Hepatocyte (in vitro differentiated cells): ENCODE measurements around the gene KLLN.

Source experiments
- EZH2 ChIP-seq: fragments of 200-600 bp; sonication (generic); IDR thresholded peaks from 2 replicates; pipeline ENCODE4 v1.6.1; 2016; ENCODE audit warnings: antibody characterized with exemption, mild to moderate bottlenecking, borderline replicate concordance
- EZH2phosphoT487 ChIP-seq: fragments of 200-600 bp; sonication (generic); IDR thresholded peaks from one replicate; pipeline ENCODE4 v1.6.1; 2018; ENCODE audit warnings: antibody characterized with exemption, mild to moderate bottlenecking, low read depth, moderate library complexity; ENCODE audit not compliant: unreplicated experiment, severe bottlenecking
- TF ChIP-seq, protein P1 (sequence below): fragments of 200-600 bp; sonication (generic); IDR thresholded peaks from 2 replicates; pipeline ENCODE4 v1.5.1; 2016; ENCODE audit warnings: antibody characterized with exemption, mild to moderate bottlenecking; ENCODE audit not compliant: poor library complexity

DNA sequence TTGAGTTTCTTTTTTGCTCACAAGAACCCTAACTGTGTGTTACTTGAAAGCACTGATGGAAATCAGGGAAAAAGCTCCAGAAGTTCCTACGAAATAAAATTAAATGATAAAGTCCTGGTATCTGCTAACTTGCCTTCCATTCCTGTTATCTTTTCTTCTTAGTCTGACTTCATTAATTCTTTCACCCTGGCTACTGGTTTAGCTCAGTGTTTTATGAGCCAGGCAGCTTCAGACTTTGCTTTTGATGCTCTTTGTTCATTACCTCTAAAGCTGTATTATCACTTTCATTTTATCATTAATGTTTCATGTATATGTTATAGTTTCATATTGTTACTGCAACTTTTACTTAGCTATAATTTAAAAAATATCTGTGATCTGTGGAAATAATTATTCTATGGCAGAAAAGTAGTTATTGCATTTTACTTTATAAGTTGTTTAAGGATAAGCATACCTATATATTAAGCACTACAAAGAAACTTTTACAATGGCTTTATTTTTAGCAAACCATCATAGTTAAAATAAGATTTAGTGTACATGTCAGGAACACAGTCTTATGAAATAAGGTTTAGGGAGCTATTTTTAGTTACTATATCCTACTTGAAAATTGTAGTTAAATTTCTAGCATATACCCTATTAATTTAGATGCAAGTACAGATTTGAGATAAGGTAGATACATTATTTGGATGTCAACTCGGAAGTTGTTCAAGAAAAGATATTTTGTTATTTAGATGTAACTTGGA is 19.4 kb upstream of the KLLN start:
- TF ChIP-seq, protein P1, sequence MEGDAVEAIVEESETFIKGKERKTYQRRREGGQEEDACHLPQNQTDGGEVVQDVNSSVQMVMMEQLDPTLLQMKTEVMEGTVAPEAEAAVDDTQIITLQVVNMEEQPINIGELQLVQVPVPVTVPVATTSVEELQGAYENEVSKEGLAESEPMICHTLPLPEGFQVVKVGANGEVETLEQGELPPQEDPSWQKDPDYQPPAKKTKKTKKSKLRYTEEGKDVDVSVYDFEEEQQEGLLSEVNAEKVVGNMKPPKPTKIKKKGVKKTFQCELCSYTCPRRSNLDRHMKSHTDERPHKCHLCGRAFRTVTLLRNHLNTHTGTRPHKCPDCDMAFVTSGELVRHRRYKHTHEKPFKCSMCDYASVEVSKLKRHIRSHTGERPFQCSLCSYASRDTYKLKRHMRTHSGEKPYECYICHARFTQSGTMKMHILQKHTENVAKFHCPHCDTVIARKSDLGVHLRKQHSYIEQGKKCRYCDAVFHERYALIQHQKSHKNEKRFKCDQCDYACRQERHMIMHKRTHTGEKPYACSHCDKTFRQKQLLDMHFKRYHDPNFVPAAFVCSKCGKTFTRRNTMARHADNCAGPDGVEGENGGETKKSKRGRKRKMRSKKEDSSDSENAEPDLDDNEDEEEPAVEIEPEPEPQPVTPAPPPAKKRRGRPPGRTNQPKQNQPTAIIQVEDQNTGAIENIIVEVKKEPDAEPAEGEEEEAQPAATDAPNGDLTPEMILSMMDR, result no peak
- no peak for TF ChIP-seq EZH2phosphoT487
- no peak for TF ChIP-seq EZH2
